HG02642 (cell line): Measurements from ENCODE around the gene CDK5R2.

Experiments
- ATAC-seq: cut with Tn5 transposase; IDR thresholded peaks from one replicate; pipeline ENCODE4 v1.9.1; 2021; ENCODE audit warnings: mild to moderate bottlenecking; ENCODE audit not compliant: unreplicated experiment, poor library complexity

The CDK5R2 gene

DNA sequence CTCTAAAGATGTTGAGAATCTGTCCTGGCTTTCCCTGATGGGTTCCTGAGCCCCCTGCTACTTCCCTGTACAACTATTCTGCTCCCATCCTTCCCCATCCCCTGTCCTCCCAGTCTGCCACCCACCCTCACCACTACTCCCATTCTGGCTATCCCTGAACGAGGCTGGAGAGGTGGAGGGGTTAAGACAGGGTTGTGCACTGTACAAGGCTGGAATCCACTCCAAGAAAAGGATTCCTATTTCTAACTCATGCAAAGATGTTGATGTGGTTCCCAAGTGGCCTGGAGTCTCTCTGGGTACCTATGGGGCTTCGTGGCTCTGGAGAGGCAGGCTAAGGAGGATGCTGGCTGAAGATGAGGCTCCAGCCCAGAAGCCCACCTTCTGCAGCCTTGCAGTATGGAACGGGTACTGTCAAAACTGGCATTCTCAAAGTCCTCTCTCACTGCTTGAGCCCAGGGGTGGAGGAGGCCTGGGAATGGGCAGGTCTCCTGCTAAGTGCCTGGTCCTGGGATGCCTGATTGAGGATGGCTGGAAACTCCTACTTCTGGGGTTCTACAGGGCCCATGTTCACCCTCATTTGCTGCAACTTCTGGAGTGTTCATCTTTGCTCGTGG, 26.8 kb downstream of the CDK5R2 start:
- no peak for ATAC-seq

DNA sequence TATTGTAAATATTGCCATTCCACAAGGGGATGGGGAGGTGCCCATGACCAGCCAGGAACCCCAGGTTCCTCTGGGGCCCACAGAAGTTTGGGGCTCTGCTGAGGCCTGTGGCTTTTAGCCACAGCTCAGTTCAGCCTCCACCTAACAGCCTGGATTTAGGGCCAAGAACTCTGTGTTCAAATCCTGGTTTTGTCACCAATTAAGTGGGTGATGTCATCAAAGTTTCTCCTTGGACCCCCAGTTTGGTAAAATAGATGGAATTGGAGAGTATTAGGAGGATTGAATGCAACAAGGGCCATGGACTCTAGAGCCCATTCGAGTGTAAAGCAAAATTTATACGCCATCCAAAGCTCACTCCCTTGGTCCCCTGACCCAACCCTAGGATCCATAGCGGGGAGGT, 28.7 kb downstream of the CDK5R2 start:
- no peak for ATAC-seq

DNA sequence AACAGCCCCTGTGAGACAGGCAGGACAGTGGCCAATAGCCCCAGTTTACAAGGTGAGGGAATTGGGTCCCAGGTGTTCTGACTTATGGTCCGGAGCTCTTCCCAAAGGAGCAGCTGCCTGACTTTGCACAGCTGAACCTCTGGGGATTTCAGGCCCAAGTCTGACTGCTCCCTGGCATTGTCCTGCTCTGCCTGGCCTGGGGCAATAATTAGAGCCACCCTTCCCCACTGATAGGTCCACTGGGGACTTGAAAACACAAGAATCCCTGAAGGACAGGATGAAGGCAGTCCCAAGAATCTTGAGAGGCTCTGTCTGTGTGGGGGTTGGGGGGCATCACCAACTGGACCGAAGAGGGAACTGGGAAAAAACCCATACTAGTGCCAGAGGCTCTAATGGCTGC, 29.2 kb downstream of the CDK5R2 start:
- ATAC-seq, result no peak

DNA sequence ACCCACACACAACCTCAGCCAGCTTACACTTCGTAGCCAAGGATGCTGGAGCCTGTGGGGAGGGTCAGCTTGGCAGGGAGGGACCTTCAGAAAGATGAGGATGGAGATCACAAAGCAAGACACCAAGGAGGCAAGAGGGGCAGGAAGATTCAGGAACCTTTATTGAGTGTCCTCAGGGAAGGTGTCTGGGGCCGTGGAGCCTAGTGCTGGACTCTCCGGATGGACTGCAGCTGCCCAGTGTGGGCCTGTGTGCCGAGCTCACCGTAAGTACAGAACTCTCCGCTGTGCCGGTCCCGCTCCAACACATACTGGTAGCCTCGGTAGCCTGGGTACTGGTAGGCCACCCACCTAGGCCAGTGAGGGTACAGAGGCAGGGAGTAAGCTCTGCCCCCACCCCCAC, 30.6 kb downstream of the CDK5R2 start:
- ATAC-seq, result no peak

DNA sequence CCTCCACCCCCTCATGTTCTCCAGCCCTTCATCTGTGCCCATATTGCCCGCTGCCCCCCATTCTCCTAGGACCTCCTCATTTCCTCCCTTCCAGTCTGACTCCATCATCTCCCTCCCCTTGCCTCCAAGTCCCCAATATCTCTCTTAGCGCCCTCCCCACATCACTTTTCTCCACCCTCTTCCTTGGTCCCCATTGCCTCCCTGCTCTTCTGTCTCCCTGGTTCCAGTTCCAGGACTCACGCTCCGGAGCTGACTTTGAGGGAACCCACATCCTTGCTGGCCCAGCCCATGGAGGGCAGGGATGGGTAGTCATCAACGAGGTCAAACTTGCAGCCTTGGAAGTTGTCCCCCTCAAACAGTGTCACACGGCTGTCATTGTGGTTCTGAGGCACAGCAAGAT, 31.1 kb downstream of the CDK5R2 start:
- no peak for ATAC-seq

DNA sequence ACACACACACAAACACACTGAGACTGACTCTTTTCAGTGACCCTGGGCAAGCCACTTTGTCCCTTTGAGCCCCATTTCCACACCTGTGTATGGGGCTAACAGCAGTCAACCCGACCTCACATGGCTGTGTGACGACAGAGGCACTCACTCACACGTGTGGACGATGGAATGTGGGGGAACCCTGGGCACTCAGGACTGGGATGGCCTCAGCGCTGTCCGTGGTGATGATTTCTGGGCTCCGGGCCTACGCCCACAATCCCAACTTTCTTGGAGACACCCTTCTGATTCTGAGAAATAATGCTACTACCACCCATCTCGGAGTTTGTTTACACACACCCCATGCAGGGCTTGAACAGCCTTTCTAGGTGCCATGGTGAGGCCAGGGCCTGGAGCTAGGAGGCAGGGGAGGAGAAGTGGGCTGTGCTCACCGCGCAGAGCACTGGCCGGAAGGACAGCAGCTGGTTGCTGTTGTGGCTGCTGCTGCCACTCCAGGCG, 32.3 kb downstream of the CDK5R2 start:
- ATAC-seq, result no peak

DNA sequence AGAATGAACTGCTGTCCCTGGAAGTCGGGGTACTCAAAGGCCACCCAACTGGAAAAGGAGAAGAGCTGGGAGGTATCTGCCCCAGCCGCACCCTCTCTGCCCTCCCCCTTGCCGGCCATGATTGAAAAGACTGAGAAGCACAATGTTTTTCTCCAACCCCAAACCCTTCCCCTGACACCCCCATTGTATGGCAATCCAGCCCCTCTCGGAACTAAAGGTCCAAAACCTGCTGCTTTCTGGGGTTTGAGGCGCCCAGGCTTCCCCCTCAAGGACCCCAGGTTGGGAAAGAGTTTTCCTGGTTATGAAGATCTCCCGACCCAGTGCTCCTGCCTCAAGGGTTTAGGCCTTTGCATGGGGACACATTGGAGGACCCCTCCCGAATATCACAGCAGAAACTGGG, 32.7 kb downstream of the CDK5R2 start:
- no peak for ATAC-seq

DNA sequence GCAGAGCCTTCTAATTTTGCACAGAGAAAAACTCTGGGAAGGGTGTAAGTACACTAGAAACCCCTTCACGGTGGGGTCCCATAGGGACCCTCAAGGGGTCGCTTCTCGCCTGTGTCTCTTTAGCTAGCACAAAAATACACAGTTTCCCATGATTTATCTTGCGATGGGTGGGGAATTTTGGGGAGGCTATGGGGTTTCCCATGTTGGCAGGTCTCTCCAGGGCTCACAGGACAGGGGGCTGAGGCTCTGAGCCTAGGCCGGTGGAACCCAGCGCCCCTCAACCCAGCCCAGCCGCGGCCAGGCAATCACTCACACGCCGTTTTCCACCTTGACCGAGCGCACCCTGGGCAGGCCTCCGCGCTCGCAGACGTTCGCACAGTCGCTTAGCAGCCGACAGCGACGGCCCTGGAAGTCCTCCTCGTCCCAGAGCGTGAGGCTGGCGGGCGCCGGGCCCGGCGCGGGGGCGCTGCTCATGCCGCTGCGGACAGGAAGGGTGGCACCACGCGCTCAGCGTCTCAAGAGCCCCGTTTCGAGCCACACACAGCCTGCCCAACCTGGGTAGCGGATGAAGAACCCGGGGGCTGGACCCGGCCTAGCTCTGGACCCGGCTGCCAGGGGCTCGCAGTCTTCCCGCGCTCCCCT, 33.4 kb downstream of the CDK5R2 start:
- no peak for ATAC-seq

DNA sequence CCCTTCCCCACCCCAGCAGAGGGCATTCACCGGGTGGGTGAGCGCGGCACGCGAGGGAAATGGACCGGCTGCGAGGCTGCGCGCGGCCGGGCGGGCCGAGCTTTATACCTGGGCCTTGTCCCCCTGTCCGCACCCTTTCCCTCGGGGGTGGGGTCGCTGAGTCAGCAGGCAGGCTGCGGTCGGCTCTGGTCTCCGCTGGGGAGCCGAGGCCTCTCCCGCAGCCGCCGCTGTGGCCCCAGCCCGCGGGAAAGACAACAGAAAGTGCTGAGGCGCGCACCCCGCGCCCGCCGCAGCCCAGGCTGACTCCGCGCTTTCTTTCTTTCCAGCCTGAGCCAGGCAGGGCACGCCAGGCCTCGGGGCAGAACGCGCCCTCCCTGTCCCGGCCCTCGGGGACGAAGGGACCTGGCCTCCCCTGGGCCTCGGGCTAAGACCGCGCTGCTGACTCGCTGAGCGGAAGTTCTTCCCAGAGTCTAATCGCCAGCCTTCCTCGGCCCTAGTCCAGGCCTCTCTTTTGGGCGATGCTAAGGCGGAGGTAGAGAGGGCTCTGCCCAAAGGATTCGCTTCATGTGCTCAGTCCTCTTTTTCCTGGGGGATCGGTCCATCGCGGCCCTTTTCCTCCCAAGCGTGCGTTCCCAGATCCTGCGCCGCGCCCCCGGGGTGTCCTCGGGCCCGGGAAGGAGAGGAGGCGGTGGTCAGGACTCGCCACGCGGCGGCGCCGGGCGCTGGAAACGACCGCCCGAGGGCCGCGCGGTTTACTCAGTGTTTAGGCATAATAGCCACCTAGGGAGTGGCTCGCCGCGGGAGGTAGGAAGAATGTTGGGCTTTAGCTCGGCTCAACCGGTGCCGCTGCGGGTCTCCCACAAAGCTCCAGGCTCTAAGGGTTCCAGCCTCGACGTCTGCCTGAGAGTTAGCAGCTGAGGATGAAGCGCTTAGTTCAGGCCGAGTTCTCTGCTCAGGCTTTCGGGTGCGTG, 34.2 kb downstream of the CDK5R2 start, which contains the start of gene CRYBA2:
Gene CRYBA2 (minus strand): TSS at position 78 of the 971 bp plus-strand sequence. CDS start 246 bp downstream, outside the sequence.
- no peak for ATAC-seq

DNA sequence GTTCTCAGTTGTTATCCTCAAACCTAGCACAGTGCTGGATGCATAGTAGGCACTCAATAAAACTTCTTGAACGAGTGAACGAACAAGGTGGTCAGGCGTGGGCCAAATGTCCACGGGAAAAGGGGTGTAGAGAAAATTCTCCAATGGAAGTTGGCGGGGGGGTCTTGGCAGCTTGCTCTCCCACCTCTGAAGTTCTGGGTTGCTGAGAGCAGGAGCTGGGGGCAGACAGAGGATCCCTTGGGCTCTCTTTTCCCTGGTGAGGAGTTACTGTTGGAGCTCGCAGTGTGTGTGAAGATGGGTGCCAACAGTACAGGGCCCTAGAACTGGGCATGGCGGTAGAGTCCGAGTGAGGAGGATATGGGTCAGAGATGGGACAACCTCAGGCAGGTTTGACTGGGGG, 36.1 kb downstream of the CDK5R2 start:
- ATAC-seq, result no peak

DNA sequence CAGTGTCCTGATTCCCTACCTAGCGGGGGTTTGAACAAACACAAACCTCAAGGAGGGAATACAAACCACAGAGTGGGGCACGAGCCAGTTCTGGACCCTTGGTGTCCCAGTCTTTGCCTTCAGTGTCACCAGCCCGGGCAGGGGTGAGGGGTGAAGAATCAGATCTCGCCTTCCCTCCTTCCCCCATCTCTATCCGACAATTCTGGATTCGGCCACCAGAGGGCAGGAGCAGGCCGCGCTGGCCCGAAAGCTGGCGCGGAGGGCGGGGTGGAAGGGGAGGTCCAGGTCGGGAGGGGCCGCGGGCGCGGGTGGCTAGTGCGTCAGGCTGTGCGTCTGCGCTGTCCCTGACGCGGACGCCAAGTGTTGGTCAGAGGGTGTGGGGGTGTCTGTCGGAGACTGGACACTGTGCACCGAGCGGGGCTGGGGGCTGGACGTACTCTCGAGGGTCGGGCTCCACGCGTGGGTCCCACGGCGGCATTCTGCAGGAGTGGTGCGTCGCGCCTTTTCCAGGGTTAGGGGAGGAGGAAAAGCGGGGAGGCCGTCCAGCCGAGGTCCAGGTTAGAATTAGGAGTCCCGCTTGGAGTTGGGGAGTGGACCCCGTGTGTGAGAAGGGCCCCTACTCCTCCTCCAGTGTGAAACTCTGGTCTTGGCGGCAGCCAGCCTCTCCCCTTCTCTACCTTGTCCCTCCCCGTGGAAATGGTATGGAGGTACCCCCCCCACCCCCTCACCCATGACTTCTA, 36.7 kb downstream of the CDK5R2 start:
- peak; percentile 71 for ATAC-seq

DNA sequence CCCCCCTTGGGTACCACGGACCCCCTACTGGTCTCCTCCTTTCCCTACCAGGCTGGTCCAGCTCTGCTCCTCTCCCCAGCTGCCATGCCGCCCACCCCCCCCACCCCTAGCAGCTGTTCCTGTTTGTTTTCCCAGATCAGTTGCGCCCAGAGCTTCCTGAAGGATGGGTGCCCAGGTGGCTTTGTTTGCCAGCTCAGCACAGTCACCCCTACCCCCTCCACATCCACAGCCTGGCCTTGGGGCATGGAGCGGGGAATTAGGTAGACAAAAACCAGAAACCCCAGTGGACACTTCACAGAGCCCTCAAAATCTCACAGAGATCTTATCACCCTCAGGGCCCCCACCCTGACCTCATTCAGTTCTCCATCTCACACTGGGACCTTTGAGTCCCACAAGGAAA, 37.5 kb downstream of the CDK5R2 start:
- ATAC-seq, result no peak

DNA sequence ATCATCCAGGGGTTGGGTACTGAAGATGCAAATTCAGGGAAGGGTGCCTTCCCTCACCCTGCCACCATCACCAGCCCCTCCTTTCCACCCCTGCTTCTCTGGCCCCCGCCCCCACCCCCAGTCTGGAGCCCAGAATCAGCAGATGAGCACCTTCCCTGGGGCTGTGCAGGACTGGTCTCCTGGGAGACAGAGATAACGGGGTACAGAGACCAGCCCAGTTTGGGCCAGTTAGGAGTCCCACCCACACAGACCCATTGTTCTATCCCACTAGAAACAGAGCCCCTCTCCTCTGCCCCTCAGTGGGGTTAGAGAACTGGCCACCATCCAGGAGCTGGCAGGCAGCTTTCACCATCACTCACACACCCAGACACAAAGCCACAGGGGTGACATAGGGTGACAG, 38.3 kb downstream of the CDK5R2 start:
- ATAC-seq, result no peak

DNA sequence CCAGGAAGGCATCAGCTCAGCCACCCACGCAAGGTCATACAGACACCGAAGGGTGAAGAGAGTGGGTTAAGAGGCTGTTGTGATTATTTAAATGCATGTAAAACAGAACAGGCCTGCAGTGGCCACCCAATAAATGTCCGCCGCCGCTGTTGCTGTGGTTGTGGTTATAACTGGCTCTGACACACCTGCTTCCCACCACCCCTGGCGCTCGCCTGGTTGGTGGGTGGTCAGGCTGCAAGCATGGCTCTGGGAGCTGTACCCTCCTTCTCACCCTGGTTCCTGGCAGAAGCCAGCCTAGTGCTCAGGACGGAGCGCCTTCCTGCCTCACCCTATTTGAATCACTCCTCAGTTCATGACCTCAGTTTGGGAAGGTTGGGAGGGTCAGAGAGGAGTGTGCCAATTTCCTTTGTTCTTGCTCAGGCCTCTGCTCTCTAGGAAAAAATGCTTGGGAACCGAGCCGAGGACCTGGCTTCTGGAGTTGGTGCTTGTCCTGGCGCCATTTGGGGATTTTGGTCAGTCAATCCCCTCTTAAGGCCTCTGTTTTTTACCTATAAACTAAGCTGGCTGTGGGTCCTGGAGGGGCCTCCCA, 39.0 kb downstream of the CDK5R2 start:
- no peak for ATAC-seq

DNA sequence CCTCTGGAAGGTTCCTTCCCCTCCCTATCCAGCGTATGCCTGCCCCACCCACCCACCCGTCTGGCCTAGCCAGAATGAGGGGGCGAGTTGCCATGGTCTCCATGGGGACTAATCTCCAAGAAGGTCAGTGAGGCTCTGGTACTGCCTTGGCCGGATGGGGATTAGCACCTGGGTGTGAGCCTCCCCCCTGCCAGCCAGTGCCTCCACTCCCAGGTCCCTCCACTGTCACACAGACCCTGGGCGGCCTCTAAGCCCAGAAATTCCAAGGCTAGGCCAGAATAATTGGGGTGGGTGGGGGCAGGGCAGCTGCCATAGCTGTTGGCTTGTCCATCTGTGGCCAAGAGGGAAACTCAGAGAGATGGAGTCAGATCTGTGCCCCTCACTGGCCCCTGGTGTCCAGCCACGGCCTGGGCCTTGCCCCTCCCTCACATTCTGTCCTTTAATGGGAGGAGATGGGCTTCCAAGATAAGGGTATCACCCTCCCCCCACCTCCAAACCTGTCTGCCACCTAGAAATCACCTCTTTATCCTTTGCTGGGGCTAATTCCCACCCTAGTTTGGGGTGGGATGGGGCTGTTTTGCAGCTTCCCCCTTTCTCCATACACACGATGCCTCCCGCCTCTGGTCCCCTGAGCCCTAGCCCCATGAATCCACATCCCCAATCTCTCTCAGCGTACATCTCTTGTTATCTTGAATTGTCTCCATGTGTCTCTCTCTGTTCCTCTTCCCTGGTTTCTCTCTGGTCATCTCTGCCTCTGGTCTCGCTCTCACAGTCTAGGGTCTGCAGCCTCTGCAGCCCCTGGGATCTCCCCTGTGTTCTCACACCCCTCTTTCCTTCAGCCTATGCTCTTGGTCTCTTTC, 39.8 kb downstream of the CDK5R2 start:
- ATAC-seq, result no peak

DNA sequence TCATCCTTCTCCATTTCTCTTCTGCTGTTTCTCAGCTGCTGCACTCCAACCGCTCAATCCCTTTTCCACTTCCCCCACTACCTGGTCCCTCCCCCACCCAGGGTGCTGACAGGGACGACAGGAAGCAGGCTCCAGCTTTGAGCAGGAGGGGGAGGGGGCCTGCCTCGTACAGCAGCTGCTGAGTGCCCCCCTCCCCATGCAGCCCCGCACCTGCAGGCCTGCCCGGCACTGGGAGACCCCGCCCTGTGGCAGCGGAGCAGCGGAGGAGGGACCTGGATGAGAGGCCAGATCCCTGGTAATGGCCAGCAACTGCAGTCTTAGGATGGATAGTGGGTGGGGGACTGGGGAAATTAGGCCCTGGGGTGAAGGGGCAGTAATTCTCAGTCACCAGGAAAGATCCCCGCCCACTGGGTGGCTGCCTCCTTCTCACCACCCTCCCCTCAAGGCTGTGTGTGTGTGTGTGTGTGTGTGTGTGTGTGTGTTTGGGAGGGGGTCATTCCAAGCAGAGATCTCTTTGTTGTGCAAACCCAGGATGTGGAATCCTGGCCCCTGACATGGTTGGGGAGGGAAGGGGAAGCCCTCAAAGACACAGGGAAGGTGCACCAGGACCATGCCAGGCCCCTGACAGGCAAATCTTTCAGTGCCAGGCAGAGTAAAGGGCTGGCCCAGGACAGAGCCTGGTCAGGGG, 40.6 kb downstream of the CDK5R2 start:
- ATAC-seq, result no peak

DNA sequence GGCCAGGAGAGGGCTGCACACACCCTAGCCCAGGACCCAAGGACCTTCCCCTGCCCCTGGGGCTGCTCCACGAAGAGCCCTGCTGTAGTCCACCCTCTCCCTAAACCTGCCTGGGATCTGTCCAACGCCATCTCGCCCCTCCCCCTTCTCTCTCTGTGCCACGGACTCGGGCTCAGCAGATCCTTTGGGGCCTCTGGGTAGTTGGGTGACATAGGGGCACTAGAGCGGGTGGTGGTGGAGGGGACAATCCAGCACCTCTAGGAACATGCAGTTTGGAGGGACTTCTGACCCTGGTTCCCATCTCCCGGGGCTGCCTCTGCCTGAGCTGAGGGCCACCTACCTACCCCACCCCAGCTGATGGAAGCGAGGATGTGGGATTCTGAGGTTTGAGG, 41.1 kb downstream of the CDK5R2 start:
- ATAC-seq, result no peak

DNA sequence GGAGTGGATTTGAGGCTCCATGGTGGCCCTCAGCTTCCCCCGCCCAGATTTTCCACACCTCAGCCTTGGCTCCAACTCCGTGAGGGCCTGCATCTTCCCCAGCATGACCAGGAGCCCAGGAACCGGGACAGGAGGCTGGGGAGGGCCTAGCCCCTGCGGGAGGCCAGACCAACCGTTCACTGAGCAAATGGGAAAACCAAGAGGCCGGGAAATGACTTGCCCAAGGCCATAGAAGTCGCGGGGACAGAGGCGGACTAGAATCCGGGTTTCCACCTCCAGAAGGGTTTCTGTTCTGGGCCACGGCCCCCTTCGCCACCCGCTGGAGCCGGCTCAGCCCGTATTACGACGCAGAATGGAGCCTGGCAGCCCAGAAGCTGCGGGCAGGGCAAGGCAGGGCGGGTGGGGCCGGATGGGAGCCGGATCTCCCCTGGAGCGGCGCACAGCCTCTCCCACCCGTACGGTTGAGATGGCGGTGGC, 41.7 kb downstream of the CDK5R2 start:
- ATAC-seq, result no peak
